GM23248 (cell line): Measurements from ENCODE around the gene RNF213. TPM values are rescaled to one million over a fixed set of nuclear protein-coding genes. Genes with fewer than 3 reads are reported as not detected.

Experiments
- DNase-seq: peaks from one replicate; pipeline ENCODE4 v3.0.0-alpha.2; 2015
- H2AFZ ChIP-seq: fragments of 200-600 bp; sonication (generic); 2 replicates; pipeline ENCODE4 v1.6.1; 2016; ENCODE audit warnings: antibody characterized with exemption
- H3F3A ChIP-seq: fragments of 200-600 bp; sonication (generic); 2 replicates; pipeline ENCODE4 v1.6.1; 2016; ENCODE audit warnings: mild to moderate bottlenecking, antibody characterized with exemption, mixed run types; ENCODE audit not compliant: insufficient read depth
- H3K27ac ChIP-seq: fragments of 200-600 bp; sonication (generic); 2 replicates; pipeline ENCODE4 v1.5.1; 2016; ENCODE audit warnings: mild to moderate bottlenecking
- H3K27me3 ChIP-seq: fragments of 200-600 bp; sonication (generic); replicated peaks from 2 replicates; pipeline ENCODE4 v1.6.1; 2016; ENCODE audit warnings: mild to moderate bottlenecking; ENCODE audit not compliant: insufficient read depth
- H3K36me3 ChIP-seq: fragments of 200-600 bp; sonication (generic); 2 replicates; pipeline ENCODE4 v1.6.1; 2016; ENCODE audit warnings: low read depth, mild to moderate bottlenecking
- H3K4me1 ChIP-seq: fragments of 200-600 bp; sonication (generic); 2 replicates; pipeline ENCODE4 v1.6.1; 2016; ENCODE audit warnings: mild to moderate bottlenecking; ENCODE audit not compliant: insufficient read depth
- H3K4me2 ChIP-seq: fragments of 200-600 bp; sonication (generic); one replicate; pipeline ENCODE4 v1.6.1; 2016; ENCODE audit warnings: mild to moderate bottlenecking; ENCODE audit not compliant: unreplicated experiment
- H3K4me3 ChIP-seq: fragments of 200-600 bp; sonication (generic); 2 replicates; pipeline ENCODE4 v1.5.1; 2016; ENCODE audit warnings: mild to moderate bottlenecking
- H3K79me2 ChIP-seq: fragments of 200-600 bp; sonication (generic); 2 replicates; pipeline ENCODE4 v1.6.1; 2016; ENCODE audit warnings: mild to moderate bottlenecking; ENCODE audit not compliant: insufficient read depth
- H3K9ac ChIP-seq: fragments of 200-600 bp; sonication (generic); 2 replicates; pipeline ENCODE4 v1.6.1; 2016; ENCODE audit warnings: mild to moderate bottlenecking
- H3K9me2 ChIP-seq: fragments of 200-600 bp; sonication (generic); 2 replicates; pipeline ENCODE4 v1.6.1; 2016; ENCODE audit warnings: mixed run types, mild to moderate bottlenecking, moderate library complexity; ENCODE audit not compliant: insufficient read depth
- H3K9me3 ChIP-seq: fragments of 200-600 bp; sonication (generic); one replicate; pipeline ENCODE4 v1.6.1; 2017; ENCODE audit warnings: low read depth
- H4K20me1 ChIP-seq: fragments of 200-600 bp; sonication (generic); 2 replicates; pipeline ENCODE4 v1.6.0; 2016; ENCODE audit not compliant: insufficient read depth
- EZH2 ChIP-seq: fragments of 200-600 bp; sonication (generic); IDR thresholded peaks from 2 replicates; pipeline ENCODE4 v1.6.1; 2018; ENCODE audit warnings: antibody characterized with exemption, mild to moderate bottlenecking; ENCODE audit not compliant: insufficient read depth, poor library complexity, severe bottlenecking
- EZH2phosphoT487 ChIP-seq: fragments of 200-600 bp; sonication (generic); IDR thresholded peaks from 2 replicates; pipeline ENCODE4 v1.6.1; 2018; ENCODE audit warnings: antibody characterized with exemption, moderate library complexity, mild to moderate bottlenecking, low read depth; ENCODE audit not compliant: insufficient read depth
- WGBS, 2 experiments: methylation state at CpG; one replicate each; pipeline ENCODE4 v1.1.6; 2015 to 2017; ENCODE audit warnings: low lambda C conversion rate in 2 of 2, low coverage in 1 of 2; ENCODE audit errors: missing lambda C conversion rate in 2 of 2; 5-methylcytosine and 5-hydroxymethylcytosine counted together
- in situ Hi-C: fragments of 300-500 bp; cut with MboI; formaldehyde crosslinking; loops from 2 replicates; pipeline ENCODE4 v1.15.0; 2020
- polyA plus RNA-seq: library from polyadenylated mRNA; unstranded; fragments of >200 nt; fragmentation: Nextera tagmentation; extraction: Ambion mirVana; gene quantifications from 2 replicates; pipeline ENCODE4 v1.2.1, GENCODE V29; 2016
- total RNA-seq: library from RNA; depleted of rRNA; stranded (reverse); fragments of >200 nt; shearing (Covaris generic); gene quantifications from 2 replicates; pipeline ENCODE4 v1.2.3, GENCODE V29; 2014

Gene RNF213
- total and polyA plus RNA-seq, 2 experiments from 2014 or later = 18.8 to 45.0 TPM

DNA sequence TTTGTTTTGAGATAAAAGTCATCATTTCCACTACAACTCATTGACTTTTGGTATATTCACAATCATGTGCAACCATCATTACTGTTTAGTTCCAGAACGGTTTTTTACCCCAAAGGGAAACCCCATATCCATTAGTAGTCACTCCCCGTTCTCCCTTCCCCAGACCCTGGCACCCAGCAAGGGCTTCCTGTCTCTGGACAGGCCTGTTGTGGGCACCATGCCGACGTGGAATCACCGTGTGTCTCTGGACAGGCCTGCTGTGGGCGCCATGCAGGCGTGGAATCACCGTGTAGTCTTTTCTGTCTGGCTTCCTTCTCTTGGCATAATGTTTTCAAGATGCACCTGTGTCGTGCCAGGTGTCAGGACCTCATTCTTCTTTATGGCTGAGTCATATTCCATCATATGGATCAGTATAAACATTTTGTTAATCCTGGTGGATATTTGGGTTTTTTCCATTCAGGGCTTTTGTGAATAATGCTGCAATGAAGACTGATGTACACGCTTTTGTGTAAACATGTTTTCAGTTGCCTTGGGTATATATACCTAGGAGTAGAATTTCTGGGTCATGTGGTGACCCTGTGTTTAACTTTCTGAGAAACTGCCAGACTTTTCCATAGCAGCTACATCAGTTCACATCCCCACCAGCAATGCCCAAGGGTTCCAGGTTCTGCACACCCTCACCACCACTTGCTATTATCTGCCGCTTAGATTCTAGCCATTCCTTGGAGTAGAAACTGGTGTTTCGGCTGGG is 173.4 kb downstream of the RNF213 start:
- no peak for DNase-seq
- no peaks in the 10 kb centered on the region for H3K4me1 ChIP-seq
- H3K4me2 ChIP-seq = no peak overlapping the region
- H3K36me3 ChIP-seq = no peaks in the 10 kb centered on the region
- H3K9me2 ChIP-seq = no peaks in the 10 kb centered on the region
- H3K9me3 ChIP-seq = no peaks in the 10 kb centered on the region
- H3K27me3 ChIP-seq = no peaks in the 10 kb centered on the region
- in situ Hi-C loops = loop anchor here (5.0 kb wide), 1 partner anchor 538 kb away; no protein-coding TSS in a partner anchor
- H2AFZ ChIP-seq = no peak overlapping the region
- no peak overlapping the region for H3K4me3 ChIP-seq
- TF ChIP-seq EZH2phosphoT487 (no peak), EZH2 (no peak)
- H3K79me2 ChIP-seq = no peaks in the 10 kb centered on the region
- no peak overlapping the region for H3K9ac ChIP-seq
- H3F3A ChIP-seq = no peaks in the 10 kb centered on the region
- H4K20me1 ChIP-seq = no peaks in the 10 kb centered on the region
- 58 to 61% methylated on average over 12 of the region's 12 CpGs for WGBS, 2 experiments
- H3K27ac ChIP-seq = no peak overlapping the region

DNA sequence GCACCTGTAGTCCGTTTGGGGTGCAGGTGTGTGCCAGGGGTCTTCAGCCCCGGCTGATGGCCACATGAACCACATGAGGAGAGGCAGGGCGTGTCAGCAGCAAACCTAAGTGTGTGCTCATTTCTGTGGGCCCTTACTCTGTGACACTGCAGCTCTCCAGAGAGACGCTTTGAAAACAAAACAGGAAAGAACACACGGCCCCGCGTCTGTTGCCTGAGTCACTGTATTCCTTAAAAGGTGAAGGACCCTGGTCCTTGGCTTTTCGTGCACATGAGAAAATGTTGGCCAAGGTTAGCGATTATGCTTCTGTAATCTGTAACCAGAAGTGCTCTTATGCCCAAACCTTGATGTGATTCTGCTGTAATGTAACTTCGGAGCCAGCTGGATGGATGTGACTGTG is 176.9 kb downstream of the RNF213 start:
- Histone ChIP-seq H3K36me3 (no peaks in the 10 kb centered on the region), H3K9me3 (no peaks in the 10 kb centered on the region), H3K9ac (no peak overlapping the region), H3K27ac (no peak overlapping the region), H3F3A (no peaks in the 10 kb centered on the region), H3K27me3 (no peaks in the 10 kb centered on the region), H3K9me2 (no peaks in the 10 kb centered on the region), H4K20me1 (no peaks in the 10 kb centered on the region), H3K4me1 (no peaks in the 10 kb centered on the region), H3K79me2 (no peaks in the 10 kb centered on the region), H3K4me3 (no peak overlapping the region), H3K4me2 (no peak overlapping the region), H2AFZ (no peak overlapping the region)
- no peak for TF ChIP-seq EZH2
- TF ChIP-seq EZH2phosphoT487 = no peak
- DNase-seq = no peak
- 78 to 82% methylated on average over 10 of the region's 10 CpGs for WGBS, 2 experiments
- in situ Hi-C loops = no loop called here

DNA sequence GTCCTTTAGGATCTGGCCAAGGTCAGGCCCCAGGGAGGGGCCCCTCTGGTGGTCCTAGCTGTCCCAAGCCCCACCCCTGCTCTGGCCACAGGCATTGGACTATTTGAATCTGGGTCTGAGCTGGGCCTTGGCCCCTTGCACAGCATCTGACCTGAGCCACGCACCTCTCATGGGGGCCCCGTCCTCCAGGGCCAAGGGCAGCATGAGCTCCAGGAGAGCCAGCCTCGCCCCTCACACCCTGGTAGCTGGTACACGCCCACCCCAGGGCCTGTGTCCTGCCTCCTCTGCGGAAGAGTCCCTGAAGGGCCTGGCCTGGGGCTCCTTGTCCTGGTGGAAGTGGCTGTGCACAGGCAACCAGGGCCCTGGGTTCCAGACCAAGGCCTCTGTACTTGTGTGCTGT is 178.2 kb downstream of the RNF213 start:
- DNase-seq = no peak
- in situ Hi-C loops = no loop called here
- H3K27me3 ChIP-seq = no peaks in the 10 kb centered on the region
- no peaks in the 10 kb centered on the region for H3K79me2 ChIP-seq
- H3K4me2 ChIP-seq = no peak overlapping the region
- H2AFZ ChIP-seq = no peak overlapping the region
- H3K9ac ChIP-seq = no peak overlapping the region
- no peaks in the 10 kb centered on the region for H3K9me2 ChIP-seq
- no peaks in the 10 kb centered on the region for H3K36me3 ChIP-seq
- WGBS, 2 experiments = 61 to 67% methylated on average over 3 to 5 of the region's 5 CpGs
- H3K4me1 ChIP-seq = no peaks in the 10 kb centered on the region
- TF ChIP-seq EZH2 (no peak), EZH2phosphoT487 (no peak)
- H3K27ac ChIP-seq = no peak overlapping the region
- no peaks in the 10 kb centered on the region for H4K20me1 ChIP-seq
- H3K9me3 ChIP-seq = no peaks in the 10 kb centered on the region
- H3F3A ChIP-seq = no peaks in the 10 kb centered on the region
- H3K4me3 ChIP-seq = no peak overlapping the region

DNA sequence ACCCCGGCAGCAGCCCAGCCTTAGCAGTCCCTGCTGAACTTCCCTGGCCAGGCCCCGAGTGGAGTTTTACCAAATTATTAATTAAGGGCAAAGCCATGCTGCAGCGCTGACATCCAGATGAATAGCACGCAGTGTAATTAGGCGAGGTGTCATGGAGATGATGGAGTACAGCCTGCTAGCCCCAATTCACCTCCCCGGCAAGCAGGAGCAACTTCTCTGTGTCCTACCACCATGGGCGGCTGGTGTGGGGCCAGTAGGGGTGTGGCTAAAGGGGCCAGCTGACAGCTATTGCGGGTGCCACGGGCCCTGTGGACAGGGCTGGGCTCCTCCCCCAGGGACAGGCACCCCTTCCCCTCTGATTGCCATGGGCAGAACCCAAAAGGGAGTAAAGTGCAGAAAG is 178.8 kb downstream of the RNF213 start:
- H3F3A ChIP-seq = no peaks in the 10 kb centered on the region
- no peaks in the 10 kb centered on the region for H3K36me3 ChIP-seq
- in situ Hi-C loops = no loop called here
- no peak overlapping the region for H3K4me2 ChIP-seq
- no peaks in the 10 kb centered on the region for H3K4me1 ChIP-seq
- H4K20me1 ChIP-seq = no peaks in the 10 kb centered on the region
- 73 to 75% methylated on average over 9 of the region's 9 CpGs for WGBS, 2 experiments
- no peaks in the 10 kb centered on the region for H3K9me3 ChIP-seq
- DNase-seq = no peak
- H3K79me2 ChIP-seq = no peaks in the 10 kb centered on the region
- no peaks in the 10 kb centered on the region for H3K27me3 ChIP-seq
- no peak overlapping the region for H3K4me3 ChIP-seq
- H3K9ac ChIP-seq = no peak overlapping the region
- H3K27ac ChIP-seq = no peak overlapping the region
- H3K9me2 ChIP-seq = no peaks in the 10 kb centered on the region
- no peak overlapping the region for H2AFZ ChIP-seq
- TF ChIP-seq EZH2 (no peak), EZH2phosphoT487 (no peak)

GRCh38 chr17:80441133-80441578 is 180.5 kb downstream of the RNF213 start:
- no peaks in the 10 kb centered on the region for H4K20me1 ChIP-seq
- 31 to 37% methylated on average over 14 of the region's 14 CpGs for WGBS, 2 experiments
- peak; percentile 51 for DNase-seq

More at GRCh38 chr17:80441133-80441578, 180.5 kb downstream of the RNF213 start:
- in situ Hi-C loops = no loop called here
- Histone ChIP-seq H3K4me2 (no peak overlapping the region), H3F3A (no peaks in the 10 kb centered on the region), H3K9me3 (no peaks in the 10 kb centered on the region), H3K36me3 (no peaks in the 10 kb centered on the region), H3K79me2 (no peaks in the 10 kb centered on the region), H3K4me1 (no peaks in the 10 kb centered on the region), H3K9ac (no peak overlapping the region), H3K27me3 (no peaks in the 10 kb centered on the region), H3K9me2 (no peaks in the 10 kb centered on the region), H3K27ac (no peak overlapping the region), H2AFZ (no peak overlapping the region), H3K4me3 (no peak overlapping the region)
- TF ChIP-seq EZH2 (no peak), EZH2phosphoT487 (no peak)
